ENCODE measurements around the gene TMEM50A. TPM values are rescaled to one million over a fixed set of nuclear protein-coding genes. Genes with fewer than 3 reads are reported as not detected.
A peak's percentile ranks its signal among the peaks of the same experiment; 100 is the strongest.
"Not testable (repeated sequence)": the region's sequence is repeated elsewhere in the genome, so short reads cannot be mapped to it uniquely, and the experiment has no call there.

The TMEM50A gene
- 100 to 1,000 TPM; 131 to 136 TPM for total RNA-seq

DNA sequence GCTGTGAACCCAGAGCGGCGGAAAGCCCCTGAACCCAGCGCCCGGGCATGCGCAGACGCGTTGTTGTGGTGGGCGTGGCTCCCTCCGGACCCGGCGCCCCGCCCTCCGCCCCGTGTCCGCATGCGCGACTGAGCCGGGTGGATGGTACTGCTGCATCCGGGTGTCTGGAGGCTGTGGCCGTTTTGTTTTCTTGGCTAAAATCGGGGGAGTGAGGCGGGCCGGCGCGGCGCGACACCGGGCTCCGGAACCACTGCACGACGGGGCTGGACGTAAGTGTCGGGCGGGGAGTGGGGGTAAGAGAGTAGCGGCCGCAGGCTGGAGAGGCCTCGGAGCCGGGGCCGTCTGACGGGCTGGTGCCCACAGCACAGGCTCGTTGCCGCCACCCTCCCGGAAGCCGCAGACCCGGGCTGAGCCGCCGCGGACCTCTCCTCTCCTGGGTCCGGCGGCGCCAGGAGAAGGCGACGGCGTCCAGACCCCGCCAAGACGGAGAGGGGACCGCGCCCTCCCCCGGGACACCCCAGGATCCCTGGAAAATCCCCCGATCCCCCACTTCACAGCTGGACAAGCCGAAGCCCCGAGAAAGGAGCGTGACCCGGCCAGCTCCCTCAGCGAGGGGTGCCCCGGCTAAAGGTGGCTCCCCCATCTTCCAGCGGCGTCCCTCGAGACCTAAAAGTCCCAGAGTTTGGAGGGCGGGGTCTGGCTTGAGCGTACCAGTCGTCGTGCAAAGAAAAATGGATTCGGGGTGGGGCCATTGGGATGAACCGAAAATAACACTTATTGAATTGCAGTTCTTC, at the start of gene TMEM50A:
Gene TMEM50A, plus strand, starts transcription at position 147 of the 794 bp plus-strand sequence. CDS start 2,153 bp downstream, outside the sequence.
- ATAC-seq (replicated peaks in 1 of 2) = peak; percentile 81
- H3K4me1 Mint-ChIP-seq (ENCODE audit: low read depth) = peaks cover 45% of the 10 kb centered on the region
- H3K27ac Mint-ChIP-seq = peak within 1 kb of the TSS; percentile 93
- no peaks in the 10 kb centered on the region for H3K27me3 Mint-ChIP-seq (ENCODE audit: low read depth)
- H3K9me3 Mint-ChIP-seq = no peaks in the 10 kb centered on the region
- DNase-seq = peak; percentile 91 to 92
- H3K36me3 Mint-ChIP-seq (ENCODE audit: insufficient read depth in 2 of 2) = peaks cover 6 to 13% of the 10 kb centered on the region in 2 donors
- H3K4me3 Mint-ChIP-seq = peak within 1 kb of the TSS; percentile 97 to 99

DNA sequence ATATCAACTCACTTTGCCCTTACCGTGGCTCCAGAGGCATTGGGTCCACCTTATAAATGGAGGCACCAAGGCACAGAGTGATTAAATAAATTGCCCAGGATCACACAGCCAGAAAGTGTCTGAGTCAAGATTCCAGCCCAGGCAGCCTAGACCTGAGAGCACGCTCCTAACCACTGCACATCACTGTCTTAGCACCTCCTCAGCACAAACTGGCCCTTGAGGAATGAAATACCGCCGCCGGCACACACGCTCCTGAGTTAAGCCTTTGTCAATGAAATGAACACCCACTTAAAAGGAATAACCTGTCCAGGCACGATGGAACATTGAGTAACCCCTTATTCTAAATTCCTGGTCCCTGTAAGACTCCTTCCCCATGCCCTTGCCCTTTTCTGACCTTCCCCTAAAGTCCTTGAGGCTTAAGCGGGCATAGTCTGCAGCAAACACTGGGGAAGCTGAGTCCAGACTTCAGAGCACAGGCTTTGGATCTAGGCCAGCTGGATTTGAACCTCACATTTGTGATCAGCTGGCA, 49.5 kb upstream of the TMEM50A start:
- H3K4me1 Mint-ChIP-seq (ENCODE audit: low read depth); H3K4me3 Mint-ChIP-seq; H3K36me3 Mint-ChIP-seq (ENCODE audit: insufficient read depth in 2 of 2): not testable (repeated sequence)

DNA sequence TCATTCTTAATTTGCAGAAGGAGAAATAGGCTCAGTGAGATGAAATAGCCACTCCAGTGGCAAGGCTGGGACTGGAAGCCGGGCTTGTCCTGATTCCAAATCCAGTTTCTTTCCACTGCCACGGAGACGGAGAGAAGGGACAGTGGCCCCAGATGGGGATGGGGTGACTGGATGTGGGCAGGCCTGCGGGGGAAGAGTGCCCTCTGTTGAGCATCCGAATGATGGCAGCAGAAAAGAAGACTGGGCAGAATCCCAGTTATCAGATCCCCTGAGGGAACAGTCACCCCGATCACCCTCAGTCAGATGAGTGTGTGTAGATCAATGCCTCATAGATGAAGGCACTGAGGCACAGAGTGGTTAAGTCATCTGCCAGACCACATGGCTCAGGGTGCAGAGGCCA, 48.1 kb upstream of the TMEM50A start:
- ATAC-seq (replicated peaks in 1 of 2) (peak; percentile 67 to 86), DNase-seq (peak in 1 of 2 donors; percentile 11)
- not testable (repeated sequence) for H3K4me1 Mint-ChIP-seq (ENCODE audit: low read depth); H3K27ac Mint-ChIP-seq; H3K27me3 Mint-ChIP-seq (ENCODE audit: low read depth); H3K36me3 Mint-ChIP-seq (ENCODE audit: insufficient read depth in 2 of 2); H3K9me3 Mint-ChIP-seq; H3K4me3 Mint-ChIP-seq

More for the DNA sequence above, 49.5 kb upstream of the TMEM50A start:
- not testable (repeated sequence) for DNase-seq; H3K27me3 Mint-ChIP-seq (ENCODE audit: low read depth); H3K9me3 Mint-ChIP-seq; ATAC-seq (replicated peaks in 1 of 2); H3K27ac Mint-ChIP-seq

DNA sequence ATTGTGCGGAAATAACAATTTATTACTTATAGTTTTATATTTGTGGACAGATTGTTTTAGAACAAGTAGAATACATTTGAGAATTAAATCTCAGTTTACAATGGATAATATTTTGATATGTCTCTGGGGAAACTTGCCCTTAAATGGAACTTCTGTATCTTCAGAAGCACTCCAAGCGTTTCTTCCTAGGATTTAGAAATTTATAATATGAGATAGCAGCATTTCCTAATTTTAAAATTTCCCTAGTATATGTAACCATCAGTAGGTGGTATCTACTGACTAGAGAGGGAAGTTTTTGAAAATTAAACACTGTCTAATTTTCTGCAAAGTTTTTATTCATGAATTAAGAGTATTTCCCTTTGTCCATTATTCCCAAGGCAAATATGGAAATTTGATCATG, 44.7 kb upstream of the TMEM50A start:
- H3K4me3 Mint-ChIP-seq; ATAC-seq (replicated peaks in 1 of 2); H3K4me1 Mint-ChIP-seq (ENCODE audit: low read depth); H3K36me3 Mint-ChIP-seq (ENCODE audit: insufficient read depth in 2 of 2); H3K27ac Mint-ChIP-seq; H3K9me3 Mint-ChIP-seq; H3K27me3 Mint-ChIP-seq (ENCODE audit: low read depth); DNase-seq: not testable (repeated sequence)

DNA sequence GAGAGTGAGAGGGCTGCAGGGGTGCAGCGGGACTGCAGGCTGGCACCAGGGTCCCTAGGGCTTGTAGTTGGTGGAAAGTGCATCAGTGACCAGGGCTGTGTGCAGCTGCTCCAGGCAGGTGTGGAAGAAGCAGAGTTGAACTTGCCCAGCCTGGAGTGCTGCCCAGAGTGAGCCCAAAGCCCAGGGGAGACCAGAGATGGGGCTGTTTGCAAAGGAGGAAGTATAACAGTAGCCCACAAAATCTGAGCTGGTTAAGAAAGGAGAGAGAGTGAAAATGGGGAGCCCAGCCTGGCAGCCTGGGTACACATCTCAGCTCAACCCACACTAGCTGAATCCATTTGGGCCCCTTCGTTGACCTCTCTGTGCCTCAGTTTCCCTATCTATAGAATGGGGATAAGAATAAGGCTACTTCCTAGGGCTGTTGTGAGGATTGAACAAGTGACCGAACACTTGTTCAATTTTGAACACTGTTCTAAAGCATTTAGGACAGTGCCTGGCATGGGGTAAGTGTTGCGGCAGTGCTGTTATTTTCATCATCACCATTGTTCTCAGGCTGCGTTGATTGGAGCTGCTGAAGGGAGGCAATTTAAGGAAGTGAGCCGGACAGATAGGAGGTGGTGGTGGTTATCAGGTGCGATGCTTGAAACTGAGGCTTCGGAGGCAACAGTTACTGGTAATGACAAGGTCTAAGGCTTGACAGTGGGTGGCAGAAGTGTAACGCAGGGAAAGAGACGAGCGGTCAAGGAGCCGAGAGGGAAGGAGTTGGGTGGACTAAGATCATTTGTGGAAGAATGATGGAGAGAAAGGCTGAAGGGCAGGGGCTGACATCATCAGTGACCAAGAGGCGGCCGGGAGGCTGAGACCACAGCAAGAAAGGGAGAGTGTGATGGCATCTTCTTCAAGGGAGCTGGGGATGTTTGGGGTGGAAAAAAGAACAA, 43.0 kb upstream of the TMEM50A start:
- not testable (repeated sequence) for H3K27me3 Mint-ChIP-seq (ENCODE audit: low read depth); ATAC-seq (replicated peaks in 1 of 2); DNase-seq; H3K27ac Mint-ChIP-seq; H3K36me3 Mint-ChIP-seq (ENCODE audit: insufficient read depth in 2 of 2); H3K4me3 Mint-ChIP-seq; H3K9me3 Mint-ChIP-seq; H3K4me1 Mint-ChIP-seq (ENCODE audit: low read depth)

DNA sequence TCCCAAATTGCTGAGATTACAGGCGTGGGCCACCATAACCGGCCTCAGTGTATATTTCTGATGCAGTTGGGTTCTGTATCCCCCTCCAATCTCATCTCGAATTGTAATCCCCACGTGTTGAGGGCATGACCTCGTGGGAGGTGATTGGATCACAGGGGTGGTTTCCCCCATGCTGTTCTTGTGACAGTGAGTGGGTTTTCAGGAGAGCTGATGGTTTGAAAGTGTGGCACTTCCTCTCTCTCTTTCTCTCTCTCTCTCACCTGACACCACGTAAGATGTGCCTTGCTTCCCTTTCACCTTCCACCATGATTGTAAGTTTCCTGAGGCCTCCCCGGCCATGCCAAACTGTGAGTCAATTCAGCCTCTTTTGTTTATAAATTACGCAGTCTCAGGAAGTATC, 41.6 kb upstream of the TMEM50A start:
- H3K27me3 Mint-ChIP-seq (ENCODE audit: low read depth) = not testable (repeated sequence)

DNA sequence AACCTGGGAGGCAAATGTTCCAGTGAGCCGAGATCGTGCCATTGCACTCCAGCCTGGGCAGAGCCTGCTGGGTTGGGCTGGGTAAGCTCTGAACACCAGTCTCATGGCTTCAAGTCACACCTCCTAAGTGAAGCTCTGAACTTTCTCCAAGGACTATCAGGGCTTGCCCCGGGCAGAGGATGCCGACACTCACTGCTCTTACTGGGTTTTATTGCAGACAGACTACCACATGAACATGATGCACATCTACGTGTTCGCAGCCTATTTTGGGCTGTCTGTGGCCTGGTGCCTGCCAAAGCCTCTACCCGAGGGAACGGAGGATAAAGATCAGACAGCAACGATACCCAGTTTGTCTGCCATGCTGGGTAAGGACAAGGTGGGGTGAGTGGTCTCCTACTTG, 37.4 kb upstream of the TMEM50A start:
- not testable (repeated sequence) for ATAC-seq (replicated peaks in 1 of 2); DNase-seq; H3K27me3 Mint-ChIP-seq (ENCODE audit: low read depth); H3K9me3 Mint-ChIP-seq; H3K27ac Mint-ChIP-seq; H3K4me3 Mint-ChIP-seq; H3K36me3 Mint-ChIP-seq (ENCODE audit: insufficient read depth in 2 of 2); H3K4me1 Mint-ChIP-seq (ENCODE audit: low read depth)

More for the DNA sequence above, 41.6 kb upstream of the TMEM50A start:
- H3K4me3 Mint-ChIP-seq; H3K27ac Mint-ChIP-seq; DNase-seq; H3K4me1 Mint-ChIP-seq (ENCODE audit: low read depth); H3K9me3 Mint-ChIP-seq; H3K36me3 Mint-ChIP-seq (ENCODE audit: insufficient read depth in 2 of 2): not testable (repeated sequence)
- ATAC-seq (replicated peaks in 1 of 2) = peak in 1 of 2 donors; percentile 23

DNA sequence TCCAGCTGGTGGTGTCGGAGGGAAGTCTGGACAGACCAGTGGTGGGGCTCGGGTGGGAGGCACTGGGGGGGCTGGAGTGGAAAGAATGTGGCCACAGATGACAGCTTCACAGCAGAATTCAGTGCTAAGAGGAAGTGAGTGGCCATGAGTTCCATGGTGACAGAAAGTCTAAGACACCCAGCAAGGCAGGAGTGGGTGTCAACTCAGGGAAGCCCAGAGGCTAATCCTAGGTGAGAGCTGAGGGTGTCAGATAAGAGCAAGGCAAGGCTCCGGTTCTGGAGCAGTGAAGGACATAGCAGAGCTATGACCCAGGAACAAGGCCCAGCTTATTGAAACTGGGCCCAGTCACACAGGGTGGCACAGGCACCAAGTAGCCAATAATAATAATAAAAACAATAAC, 35.8 kb upstream of the TMEM50A start:
- not testable (repeated sequence) for H3K27ac Mint-ChIP-seq; H3K36me3 Mint-ChIP-seq (ENCODE audit: insufficient read depth in 2 of 2); DNase-seq; H3K4me1 Mint-ChIP-seq (ENCODE audit: low read depth); ATAC-seq (replicated peaks in 1 of 2); H3K4me3 Mint-ChIP-seq; H3K27me3 Mint-ChIP-seq (ENCODE audit: low read depth); H3K9me3 Mint-ChIP-seq

DNA sequence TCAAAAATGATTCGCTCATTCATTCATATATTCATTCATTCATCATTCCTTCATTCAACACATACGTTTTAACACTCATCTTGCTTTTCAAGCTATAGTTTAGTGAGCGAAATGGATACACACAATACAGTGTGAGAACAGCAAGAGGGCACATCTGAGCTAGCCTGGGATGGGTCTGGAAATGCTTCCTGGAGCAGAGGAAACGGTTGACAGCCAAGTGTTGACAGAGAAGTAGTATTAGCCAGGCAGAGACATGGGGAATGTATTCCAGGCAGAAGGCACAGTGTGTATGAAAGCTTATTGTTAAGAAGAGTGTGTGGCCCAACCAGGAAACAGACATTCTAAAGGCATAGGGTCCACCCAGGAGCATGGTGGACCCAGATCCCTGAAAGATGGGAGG, 33.2 kb upstream of the TMEM50A start:
- not testable (repeated sequence) for H3K4me3 Mint-ChIP-seq; H3K36me3 Mint-ChIP-seq (ENCODE audit: insufficient read depth in 2 of 2); ATAC-seq (replicated peaks in 1 of 2)

DNA sequence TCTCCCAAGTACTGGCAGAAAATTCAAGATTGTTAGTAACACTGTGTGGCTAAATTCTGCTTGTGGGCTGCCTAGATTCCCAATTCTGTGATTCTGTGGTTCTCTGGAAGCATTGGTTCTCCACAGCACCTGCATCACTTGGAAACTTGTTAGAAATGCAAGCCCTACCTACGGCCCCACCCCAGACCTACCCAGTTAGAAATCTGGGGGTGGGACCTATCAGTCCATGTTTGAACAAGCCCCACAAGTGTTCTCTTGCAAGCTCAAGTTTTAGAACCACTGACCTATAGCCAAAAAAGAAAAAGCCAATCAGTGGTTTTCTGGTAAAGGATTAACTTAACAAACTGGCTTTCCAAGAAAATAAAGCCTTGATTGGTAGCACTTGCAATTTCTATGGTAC, 30.0 kb upstream of the TMEM50A start:
- peaks cover 2 to 13% of the 10 kb centered on the region in 2 donors for H3K36me3 Mint-ChIP-seq (ENCODE audit: insufficient read depth in 2 of 2)
- H3K4me1 Mint-ChIP-seq (ENCODE audit: low read depth) = not testable (repeated sequence)

More for the DNA sequence above, 33.2 kb upstream of the TMEM50A start:
- not testable (repeated sequence) for DNase-seq; H3K9me3 Mint-ChIP-seq; H3K4me1 Mint-ChIP-seq (ENCODE audit: low read depth); H3K27me3 Mint-ChIP-seq (ENCODE audit: low read depth); H3K27ac Mint-ChIP-seq

DNA sequence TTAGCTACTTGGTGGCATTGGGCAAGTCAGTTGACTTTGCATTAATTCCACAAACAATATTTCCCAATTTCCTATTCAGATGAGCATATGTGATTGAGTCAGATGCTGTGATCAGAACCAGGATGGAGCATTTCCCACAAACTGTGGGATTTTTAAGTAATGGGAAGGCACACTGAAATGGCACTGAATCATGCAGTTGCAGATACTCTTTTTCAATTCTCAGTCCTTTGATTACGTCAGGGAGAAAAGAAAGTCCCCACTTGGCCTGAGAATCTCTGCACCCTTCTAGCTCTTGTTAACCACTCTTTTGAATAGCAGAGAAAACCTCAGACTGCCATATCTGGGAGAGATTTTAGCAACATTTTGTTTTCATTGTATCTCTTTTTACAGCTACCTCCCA, 29.0 kb upstream of the TMEM50A start:
- H3K36me3 Mint-ChIP-seq (ENCODE audit: insufficient read depth in 2 of 2) = peaks cover 2 to 20% of the 10 kb centered on the region in 2 donors
- H3K27me3 Mint-ChIP-seq (ENCODE audit: low read depth); H3K4me3 Mint-ChIP-seq; H3K27ac Mint-ChIP-seq; DNase-seq; H3K4me1 Mint-ChIP-seq (ENCODE audit: low read depth); H3K9me3 Mint-ChIP-seq: not testable (repeated sequence)
- peak in 1 of 2 donors; percentile 47 for ATAC-seq (replicated peaks in 1 of 2)

More for the DNA sequence above, 30.0 kb upstream of the TMEM50A start:
- H3K4me3 Mint-ChIP-seq; H3K9me3 Mint-ChIP-seq; ATAC-seq (replicated peaks in 1 of 2); DNase-seq; H3K27me3 Mint-ChIP-seq (ENCODE audit: low read depth); H3K27ac Mint-ChIP-seq: not testable (repeated sequence)

DNA sequence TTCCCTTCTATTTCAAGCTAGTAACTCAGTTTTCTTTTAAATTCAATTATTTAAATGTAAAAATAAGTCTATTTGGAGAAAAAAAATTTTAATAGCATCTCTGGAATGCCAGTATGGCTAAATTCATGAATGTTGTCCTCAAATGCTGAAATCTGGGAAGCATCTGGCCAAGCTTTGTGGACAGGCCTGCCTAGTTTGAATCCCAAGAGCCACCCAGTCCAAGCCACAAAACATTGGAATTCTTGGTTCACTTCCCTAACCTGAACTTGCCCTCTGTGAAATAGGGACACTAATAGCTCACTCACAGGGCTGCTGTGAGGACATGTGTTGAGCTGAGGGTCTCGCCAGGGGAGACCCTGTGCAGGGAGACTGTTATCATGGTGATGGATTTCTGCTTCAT, 28.6 kb upstream of the TMEM50A start:
- not testable (repeated sequence) for ATAC-seq (replicated peaks in 1 of 2); H3K9me3 Mint-ChIP-seq; DNase-seq; H3K4me1 Mint-ChIP-seq (ENCODE audit: low read depth); H3K4me3 Mint-ChIP-seq; H3K27ac Mint-ChIP-seq; H3K27me3 Mint-ChIP-seq (ENCODE audit: low read depth)
- peaks cover 4 to 24% of the 10 kb centered on the region in 2 donors for H3K36me3 Mint-ChIP-seq (ENCODE audit: insufficient read depth in 2 of 2)

All from activated T-cell treated with anti-CD3 and anti-CD28 coated beads, Interleukin-2, amount 50 U/mL, for 72 hours (primary cell).